ENCODE measurements around the gene TNC.

GRCh38 chr9:115109486-115109885 lies 8.5 kb downstream of the TNC start:
- TF ChIP-seq CTCF (conservative IDR thresholded peaks at IDR 0.05 in 1 of 2, IDR thresholded peaks at IDR 0.05 in 1 of 2; ENCODE audit: extremely low read depth in 1 of 2, insufficient read depth in 1 of 2, low read depth in 1 of 2, low read length in 2 of 2), result no peak
- TF ChIP-seq EZH2 (IDR thresholded peaks at IDR 0.05; ENCODE audit: borderline replicate concordance, low read length), result no peak

Data from mammary epithelial cell (primary cell).